DND-41 (cell line): ENCODE results near the gene PRKG2.
A peak's percentile ranks its signal among the peaks of the same experiment; 100 is the strongest.

Experiments used
- ATAC-seq: fragments of 200-7000 bp; cut with Tn5 transposase; 3 replicates; pipeline ENCODE4 v1.9.1; 2021; ENCODE audit warnings: low read depth; ENCODE audit not compliant: insufficient read depth
- DNase-seq: peaks from one replicate; pipeline ENCODE4 v3.0.0-alpha.2; 2020
- H2AFZ ChIP-seq: 2 replicates; pipeline ENCODE4 v1.6.0; 2012; ENCODE audit warnings: low read depth, low read length
- H3K27ac ChIP-seq: 2 replicates; pipeline ENCODE4 v1.5.1; 2012; ENCODE audit warnings: low read length, inconsistent platforms
- H3K27me3 ChIP-seq: fragments of 200-600 bp; sonication (generic); 2 replicates; pipeline ENCODE4 v1.6.0; 2012; ENCODE audit warnings: low read length, mild to moderate bottlenecking, inconsistent platforms; ENCODE audit not compliant: insufficient read depth, poor library complexity
- H3K36me3 ChIP-seq: 2 replicates; pipeline ENCODE4 v1.5.1; 2012; ENCODE audit warnings: low read length, inconsistent platforms; ENCODE audit not compliant: insufficient read depth
- H3K4me1 ChIP-seq: 2 replicates; pipeline ENCODE4 v1.5.1; 2012; ENCODE audit warnings: mild to moderate bottlenecking, low read length; ENCODE audit not compliant: insufficient read depth
- H3K4me2 ChIP-seq: 2 replicates; pipeline ENCODE4 v1.6.0; 2012; ENCODE audit warnings: mild to moderate bottlenecking, moderate library complexity, low read length, inconsistent platforms; ENCODE audit not compliant: insufficient read depth
- H3K4me3 ChIP-seq, 2 experiments: fragments of 200-600 bp in 1 of 2; shearing (Covaris generic) in 1 of 2; 2 replicates each; pipeline ENCODE4 v1.5.1; 2012 to 2016; ENCODE audit warnings: inconsistent platforms in 2 of 2, low read length in 2 of 2, mild to moderate bottlenecking in 2 of 2, low read depth in 1 of 2, moderate library complexity in 1 of 2
- H3K79me2 ChIP-seq: 2 replicates; pipeline ENCODE4 v1.6.0; 2012; ENCODE audit warnings: low read length, inconsistent platforms; ENCODE audit not compliant: insufficient read depth
- H3K9ac ChIP-seq: 2 replicates; pipeline ENCODE4 v1.6.0; 2012; ENCODE audit warnings: low read depth, mild to moderate bottlenecking, inconsistent platforms, low read length, moderate library complexity
- H3K9me3 ChIP-seq: 2 replicates; pipeline ENCODE4 v1.5.1; 2012; ENCODE audit warnings: low read length, moderate library complexity, mild to moderate bottlenecking, inconsistent platforms; ENCODE audit not compliant: insufficient read depth, severe bottlenecking
- H4K20me1 ChIP-seq: 2 replicates; pipeline ENCODE4 v1.6.0; 2012; ENCODE audit warnings: low read length; ENCODE audit not compliant: insufficient read depth
- CTCF ChIP-seq: IDR thresholded peaks from 2 replicates; pipeline ENCODE4 v1.5.1; 2012; ENCODE audit warnings: borderline replicate concordance, low read length, moderate library complexity, mild to moderate bottlenecking; ENCODE audit not compliant: poor library complexity, severe bottlenecking; ENCODE audit errors: extremely low read depth
- EZH2 ChIP-seq: IDR thresholded peaks from 3 replicates; pipeline ENCODE4 v1.6.1; 2012; ENCODE audit warnings: borderline replicate concordance, low read depth, mild to moderate bottlenecking, moderate library complexity, low read length, inconsistent platforms; ENCODE audit not compliant: severe bottlenecking

PRKG2 gene

GRCh38 chr4:81180916-81181315, 34.1 kb downstream of the PRKG2 start:
- ATAC-seq (no peak), DNase-seq (no peak)
- no peaks in the 10 kb centered on the region for H3K79me2 ChIP-seq
- TF ChIP-seq CTCF = no peak
- no peak for TF ChIP-seq EZH2
- H3K4me2 ChIP-seq = no peak overlapping the region
- H4K20me1 ChIP-seq = no peaks in the 10 kb centered on the region
- H3K9ac ChIP-seq = no peak overlapping the region
- H3K36me3 ChIP-seq = no peaks in the 10 kb centered on the region
- no peaks in the 10 kb centered on the region for H3K9me3 ChIP-seq
- H3K4me3 ChIP-seq = no peak overlapping the region
- no peaks in the 10 kb centered on the region for H3K4me1 ChIP-seq
- H2AFZ ChIP-seq = no peak overlapping the region
- H3K27ac ChIP-seq = no peak overlapping the region
- H3K27me3 ChIP-seq = no peaks in the 10 kb centered on the region

GRCh38 chr4:81179326-81179725, 35.7 kb downstream of the PRKG2 start:
- DNase-seq (no peak), ATAC-seq (no peak)
- TF ChIP-seq EZH2 = no peak
- TF ChIP-seq CTCF = no peak
- Histone ChIP-seq H3K9me3 (no peaks in the 10 kb centered on the region), H3K36me3 (no peaks in the 10 kb centered on the region), H3K27ac (no peak overlapping the region), H3K4me3 (no peak overlapping the region), H3K79me2 (no peaks in the 10 kb centered on the region), H4K20me1 (no peaks in the 10 kb centered on the region), H3K4me1 (no peaks in the 10 kb centered on the region), H3K4me2 (no peak overlapping the region), H3K27me3 (no peaks in the 10 kb centered on the region), H3K9ac (no peak overlapping the region), H2AFZ (no peak overlapping the region)

GRCh38 chr4:81173213-81173612, 41.8 kb downstream of the PRKG2 start:
- TF ChIP-seq EZH2 (no peak), CTCF (no peak)
- no peak for DNase-seq
- ATAC-seq = no peak
- Histone ChIP-seq H3K36me3 (no peaks in the 10 kb centered on the region), H3K9ac (no peak overlapping the region), H2AFZ (no peak overlapping the region), H3K27ac (no peak overlapping the region), H3K4me1 (no peaks in the 10 kb centered on the region), H3K27me3 (no peaks in the 10 kb centered on the region), H3K9me3 (no peaks in the 10 kb centered on the region), H4K20me1 (no peaks in the 10 kb centered on the region), H3K4me2 (no peak overlapping the region), H3K79me2 (no peaks in the 10 kb centered on the region), H3K4me3 (no peak overlapping the region)

- no peaks in the 10 kb centered on the region for H3K79me2 ChIP-seq
- H4K20me1 ChIP-seq = no peaks in the 10 kb centered on the region
- H3K4me3 ChIP-seq = no peak overlapping the region
- TF ChIP-seq EZH2 (no peak), CTCF (no peak)
- peaks cover 8% of the 10 kb centered on the region; the same call in 1 of the 2 replicates for H3K4me1 ChIP-seq
- H3K4me2 ChIP-seq = no peak overlapping the region
- H3K36me3 ChIP-seq = no peaks in the 10 kb centered on the region
- peaks cover 3% of the 10 kb centered on the region for H3K27me3 ChIP-seq
- peak; percentile 49; the same call in 1 of the 3 replicates for ATAC-seq
- no peak for DNase-seq
- H3K27ac ChIP-seq = no peak overlapping the region
- H3K9me3 ChIP-seq = no peaks in the 10 kb centered on the region
- H2AFZ ChIP-seq = no peak overlapping the region
- H3K9ac ChIP-seq = no peak overlapping the region
Measured at GRCh38 chr4:81166458-81167160, 48.4 kb downstream of the PRKG2 start.
